LNCAP (cell line): Measurements from ENCODE around the gene TAF10.

Source experiments
- CTCF ChIP-seq: fragments of 450-650 bp; IDR thresholded peaks from 2 replicates; pipeline ENCODE4 v1.5.1; 2017; ENCODE audit warnings: mild to moderate bottlenecking

Gene TAF10

GRCh38 chr11:6626971-6627761, 15.2 kb upstream of the TAF10 start:
- TF ChIP-seq CTCF = no peak

- no peak for TF ChIP-seq CTCF
These were observed 13.9 kb upstream of the TAF10 start for GRCh38 chr11:6625832-6626420.

- TF ChIP-seq CTCF = no peak
These were observed 13.3 kb upstream of the TAF10 start for GRCh38 chr11:6625156-6625831.

- TF ChIP-seq CTCF = no peak
These were observed 11.7 kb upstream of the TAF10 start for GRCh38 chr11:6623391-6624363.

GRCh38 chr11:6622261-6623171, 10.5 kb upstream of the TAF10 start:
- TF ChIP-seq CTCF = no peak

GRCh38 chr11:6621711-6622211, 9.7 kb upstream of the TAF10 start:
- no peak for TF ChIP-seq CTCF
